Measurements from ENCODE around the gene PLD4.

PLD4 gene

DNA sequence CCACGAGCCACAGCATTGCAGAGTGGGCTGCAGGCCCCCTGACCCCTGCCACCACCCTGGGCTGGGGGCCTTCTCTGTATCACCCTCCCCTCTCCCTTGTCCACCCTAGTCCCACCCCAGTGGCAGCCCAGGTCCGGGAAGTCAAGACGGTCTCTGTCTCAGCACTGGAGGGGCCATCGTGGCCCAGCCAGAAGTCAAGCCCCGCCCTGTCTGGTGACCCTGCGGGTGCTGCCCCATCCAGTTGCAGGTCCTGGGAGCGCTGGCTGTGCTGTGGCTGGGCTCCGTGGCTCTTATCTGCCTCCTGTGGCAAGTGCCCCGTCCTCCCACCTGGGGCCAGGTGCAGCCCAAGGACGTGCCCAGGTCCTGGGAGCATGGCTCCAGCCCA lies 2.7 kb downstream of the PLD4 start:
- no peaks in the 10 kb centered on the region for H3K27me3 ChIP-seq
- no peak overlapping the region for H3K4me3 ChIP-seq (ENCODE audit: low read depth, low read length)
- DNase-seq: no peak
- peaks cover 5% of the 10 kb centered on the region; the same call in 1 of the 2 replicates for H3K9me3 ChIP-seq
- H3K4me1 ChIP-seq: peaks cover 3% of the 10 kb centered on the region; the same call in 1 of the 2 replicates
- no peaks in the 10 kb centered on the region for H3K36me3 ChIP-seq
- TF ChIP-seq, protein P1, sequence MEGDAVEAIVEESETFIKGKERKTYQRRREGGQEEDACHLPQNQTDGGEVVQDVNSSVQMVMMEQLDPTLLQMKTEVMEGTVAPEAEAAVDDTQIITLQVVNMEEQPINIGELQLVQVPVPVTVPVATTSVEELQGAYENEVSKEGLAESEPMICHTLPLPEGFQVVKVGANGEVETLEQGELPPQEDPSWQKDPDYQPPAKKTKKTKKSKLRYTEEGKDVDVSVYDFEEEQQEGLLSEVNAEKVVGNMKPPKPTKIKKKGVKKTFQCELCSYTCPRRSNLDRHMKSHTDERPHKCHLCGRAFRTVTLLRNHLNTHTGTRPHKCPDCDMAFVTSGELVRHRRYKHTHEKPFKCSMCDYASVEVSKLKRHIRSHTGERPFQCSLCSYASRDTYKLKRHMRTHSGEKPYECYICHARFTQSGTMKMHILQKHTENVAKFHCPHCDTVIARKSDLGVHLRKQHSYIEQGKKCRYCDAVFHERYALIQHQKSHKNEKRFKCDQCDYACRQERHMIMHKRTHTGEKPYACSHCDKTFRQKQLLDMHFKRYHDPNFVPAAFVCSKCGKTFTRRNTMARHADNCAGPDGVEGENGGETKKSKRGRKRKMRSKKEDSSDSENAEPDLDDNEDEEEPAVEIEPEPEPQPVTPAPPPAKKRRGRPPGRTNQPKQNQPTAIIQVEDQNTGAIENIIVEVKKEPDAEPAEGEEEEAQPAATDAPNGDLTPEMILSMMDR (IDR thresholded peaks at IDR 0.05; ENCODE audit: low read depth, low read length): no peak

DNA sequence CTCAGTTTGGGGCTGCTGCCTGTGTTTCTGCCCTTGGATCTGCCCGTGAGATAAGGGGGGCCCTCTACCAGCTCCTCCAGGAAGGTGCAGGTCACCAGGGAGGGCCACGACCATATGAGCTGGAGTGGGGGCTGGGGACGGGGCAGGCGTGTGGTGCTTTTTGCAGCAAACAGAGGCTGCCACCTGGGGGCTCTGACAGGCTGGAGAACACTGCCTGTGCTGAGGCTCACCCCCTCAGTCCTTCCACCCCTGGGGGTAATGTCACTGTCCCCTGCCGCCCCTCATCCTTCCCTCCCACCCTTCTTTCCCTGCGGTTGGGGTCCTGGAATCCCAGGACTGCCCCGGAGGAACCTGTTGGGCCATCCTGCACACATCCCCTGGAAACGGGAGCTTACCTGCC lies 3.2 kb downstream of the PLD4 start:
- no peak overlapping the region for H3K4me3 ChIP-seq (ENCODE audit: low read depth, low read length)
- TF ChIP-seq, protein P1 (IDR thresholded peaks at IDR 0.05; ENCODE audit: low read depth, low read length): no peak
- DNase-seq: no peak
- no peaks in the 10 kb centered on the region for H3K27me3 ChIP-seq
- H3K4me1 ChIP-seq: peaks cover 3% of the 10 kb centered on the region
- H3K36me3 ChIP-seq: no peaks in the 10 kb centered on the region
- peaks cover 5% of the 10 kb centered on the region; the same call in 1 of the 2 replicates for H3K9me3 ChIP-seq

DNA sequence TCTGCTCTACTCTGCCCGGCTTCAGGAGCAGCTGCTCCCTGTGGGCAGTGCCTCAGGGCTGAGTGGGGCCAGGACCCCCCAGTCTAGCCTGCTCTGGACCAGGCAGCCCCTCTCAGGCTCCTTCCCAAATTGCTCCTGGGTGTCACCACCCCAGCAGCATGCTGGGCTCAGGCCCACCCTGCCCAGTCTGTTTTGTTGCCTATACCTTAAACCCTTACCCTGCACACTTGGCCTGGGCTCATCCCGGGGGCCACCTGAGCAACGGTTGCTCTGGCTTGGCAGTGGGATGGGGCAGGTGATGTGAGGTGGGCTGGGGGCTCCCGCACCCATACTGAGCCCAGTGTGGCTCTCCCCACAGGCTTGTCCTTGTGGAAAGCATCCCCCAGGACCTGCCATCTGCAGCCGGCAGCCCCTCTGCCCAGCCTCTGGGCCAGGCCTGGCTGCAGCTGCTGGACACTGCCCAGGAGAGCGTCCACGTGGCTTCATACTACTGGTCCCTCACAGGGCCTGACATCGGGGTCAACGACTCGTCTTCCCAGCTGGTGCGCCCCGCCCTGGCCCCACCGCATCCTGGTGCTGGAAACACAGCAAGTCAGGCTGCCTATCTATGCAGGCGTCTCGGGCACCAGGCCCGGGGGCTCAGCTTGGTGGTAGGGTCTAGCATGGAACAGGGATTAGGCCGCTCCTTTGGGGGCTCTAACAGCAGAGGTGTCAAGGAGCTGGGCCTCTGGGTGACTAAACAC lies 3.9 kb downstream of the PLD4 start:
- Histone ChIP-seq H3K4me1 (peaks cover 3% of the 10 kb centered on the region), H3K27me3 (no peaks in the 10 kb centered on the region), H3K9me3 (peaks cover 5% of the 10 kb centered on the region; the same call in 1 of the 2 replicates), H3K36me3 (no peaks in the 10 kb centered on the region), H3K4me3 (ENCODE audit: low read depth, low read length) (no peak overlapping the region)
- no peak for DNase-seq
- TF ChIP-seq, protein P1 (IDR thresholded peaks at IDR 0.05; ENCODE audit: low read depth, low read length): no peak

DNA sequence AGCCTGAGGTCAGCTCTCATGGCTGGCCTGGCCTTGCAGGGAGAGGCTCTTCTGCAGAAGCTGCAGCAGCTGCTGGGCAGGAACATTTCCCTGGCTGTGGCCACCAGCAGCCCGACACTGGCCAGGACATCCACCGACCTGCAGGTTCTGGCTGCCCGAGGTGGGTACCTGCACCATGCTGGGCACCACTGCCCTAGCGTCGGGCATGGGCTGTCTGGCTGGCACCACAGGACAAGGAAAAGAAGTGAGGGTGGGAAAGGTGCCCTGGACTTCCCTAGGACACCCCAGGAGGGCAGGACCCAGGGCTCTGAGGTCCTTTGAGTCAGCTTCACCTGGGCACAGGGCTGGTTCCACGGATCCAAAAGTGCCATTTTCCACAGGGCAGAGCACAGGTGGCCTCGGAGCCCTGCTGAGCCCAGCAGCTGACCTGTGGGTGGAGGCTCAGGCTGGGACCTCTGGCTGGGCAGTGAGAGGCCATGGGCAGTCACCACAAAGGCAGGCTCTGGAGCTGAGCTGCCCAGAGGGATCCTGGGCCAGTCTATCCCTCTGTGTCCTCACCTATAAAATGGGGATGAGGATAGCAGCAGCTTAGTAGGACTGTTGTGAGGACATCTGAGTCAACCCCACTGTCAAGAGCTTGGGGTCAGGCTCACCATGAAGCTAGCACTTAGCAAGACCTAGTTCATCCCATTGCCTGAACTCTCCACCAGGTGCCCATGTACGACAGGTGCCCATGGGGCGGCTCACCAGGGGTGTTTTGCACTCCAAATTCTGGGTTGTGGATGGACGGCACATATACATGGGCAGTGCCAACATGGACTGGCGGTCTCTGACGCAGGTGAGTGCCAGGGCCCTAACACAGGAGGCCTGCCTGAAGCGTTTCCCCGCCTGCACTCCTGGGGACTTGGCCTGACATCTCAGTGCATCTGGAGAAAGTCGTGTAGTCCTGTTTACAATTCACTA lies 4.9 kb downstream of the PLD4 start:
- H3K27me3 ChIP-seq: no peaks in the 10 kb centered on the region
- no peaks in the 10 kb centered on the region for H3K9me3 ChIP-seq
- H3K36me3 ChIP-seq: no peaks in the 10 kb centered on the region

DNA sequence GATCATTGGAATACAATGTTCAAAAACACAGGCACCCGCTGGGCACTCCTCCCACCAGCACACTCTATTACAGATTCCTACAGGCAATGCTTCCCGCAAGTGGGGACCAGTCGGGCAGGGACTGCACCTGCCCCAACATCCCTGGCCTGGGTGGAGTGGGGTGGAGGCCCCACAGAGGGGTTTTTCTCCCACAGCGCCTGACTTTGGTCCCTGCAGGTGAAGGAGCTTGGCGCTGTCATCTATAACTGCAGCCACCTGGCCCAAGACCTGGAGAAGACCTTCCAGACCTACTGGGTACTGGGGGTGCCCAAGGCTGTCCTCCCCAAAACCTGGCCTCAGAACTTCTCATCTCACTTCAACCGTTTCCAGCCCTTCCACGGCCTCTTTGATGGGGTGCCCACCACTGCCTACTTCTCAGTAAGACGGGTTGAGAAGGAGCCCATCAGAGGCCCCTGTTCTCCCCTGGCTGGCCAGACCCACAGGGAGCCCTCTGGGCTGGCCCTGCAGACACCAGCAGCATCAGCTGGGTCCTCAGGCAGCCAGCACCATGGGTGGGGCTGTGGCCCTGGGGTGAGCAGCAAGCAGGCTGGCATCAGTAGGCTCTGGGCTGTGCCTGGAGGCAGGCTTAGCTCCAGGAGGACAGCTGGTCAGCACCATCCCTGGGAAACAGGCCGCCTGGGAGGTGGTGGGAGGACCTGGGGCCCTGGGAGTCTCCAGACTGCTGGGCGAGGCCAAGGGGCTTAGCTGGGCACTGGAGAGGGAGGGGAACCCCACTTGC lies 6.0 kb downstream of the PLD4 start:
- no peak for DNase-seq
- Histone ChIP-seq H3K36me3 (no peaks in the 10 kb centered on the region), H3K4me3 (ENCODE audit: low read depth, low read length) (no peak overlapping the region), H3K27me3 (no peaks in the 10 kb centered on the region), H3K4me1 (peaks cover 3% of the 10 kb centered on the region), H3K9me3 (no peaks in the 10 kb centered on the region)
- TF ChIP-seq, protein P1 (IDR thresholded peaks at IDR 0.05; ENCODE audit: low read depth, low read length): no peak

More for the DNA sequence above, 4.9 kb downstream of the PLD4 start:
- no peak for DNase-seq
- TF ChIP-seq, protein P1 (IDR thresholded peaks at IDR 0.05; ENCODE audit: low read depth, low read length): no peak
- Histone ChIP-seq H3K4me3 (ENCODE audit: low read depth, low read length) (no peak overlapping the region), H3K4me1 (peaks cover 3% of the 10 kb centered on the region)

Data from BE2C (cell line).